GM18951 (cell line): ENCODE data around the gene MBD6.
"Not testable (repeated sequence)": the region's sequence is repeated elsewhere in the genome, so short reads cannot be mapped to it uniquely, and the experiment has no call there.

Source experiments
- POLR2A ChIP-seq: IDR thresholded peaks from 4 replicates; pipeline ENCODE4 v1.6.1; 2011; ENCODE audit warnings: mild to moderate bottlenecking; ENCODE audit not compliant: insufficient read length, insufficient read depth; ENCODE audit errors: extremely low read depth
- in situ Hi-C: fragments of 300-500 bp; cut with MboI; formaldehyde crosslinking; loops from one replicate; pipeline ENCODE4 v1.12.0; 2022; ENCODE audit warnings: low sequenced_read_pairs, mixed read lengths, inconsistent platforms; ENCODE audit not compliant: unreplicated experiment

The MBD6 gene

GRCh38 chr12:57481671-57482070 lies 41.0 kb upstream of the MBD6 start:
- in situ Hi-C loops, result no loop called here
- TF ChIP-seq POLR2A, result no peak

DNA sequence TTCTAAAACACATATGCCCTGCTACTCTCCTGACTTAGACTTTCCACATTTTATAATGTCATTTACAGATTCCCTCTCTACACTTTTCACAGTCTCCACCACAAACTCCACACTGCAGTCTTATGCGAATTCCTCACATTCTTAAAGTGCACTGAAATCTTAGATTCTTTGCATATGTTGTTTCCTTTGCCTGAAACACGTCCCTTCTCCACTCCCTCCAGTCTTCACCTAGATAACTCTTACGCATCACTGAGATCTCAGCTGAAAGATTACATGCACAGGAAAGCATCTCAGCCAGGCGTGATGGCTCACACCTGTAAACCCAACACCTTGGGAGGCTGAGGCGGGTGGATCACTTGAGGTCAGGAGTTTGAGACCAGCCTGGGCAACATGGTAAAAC lies 39.2 kb upstream of the MBD6 start:
- in situ Hi-C loops, result no loop called here
- no peak for TF ChIP-seq POLR2A

DNA sequence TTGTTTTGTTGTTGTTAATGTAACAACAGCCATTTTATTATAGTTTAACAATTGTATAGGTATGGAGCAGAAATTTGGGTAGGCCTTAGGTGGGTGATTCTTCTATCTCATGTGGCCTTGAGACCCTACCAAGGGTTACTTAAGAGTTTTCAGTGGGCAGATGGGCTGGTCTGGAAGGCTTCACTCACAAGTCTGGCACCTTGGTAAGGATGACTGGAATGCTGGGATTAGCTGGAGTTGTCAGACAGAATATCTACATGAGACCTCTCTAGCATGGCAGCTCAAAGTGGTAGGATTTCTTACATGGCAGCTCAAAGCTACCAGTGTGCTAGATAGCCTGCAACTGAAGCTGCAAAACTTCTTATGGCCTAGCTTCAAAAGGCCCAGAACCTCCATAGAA lies 36.9 kb upstream of the MBD6 start:
- in situ Hi-C loops, result no loop called here
- TF ChIP-seq POLR2A, result no peak

DNA sequence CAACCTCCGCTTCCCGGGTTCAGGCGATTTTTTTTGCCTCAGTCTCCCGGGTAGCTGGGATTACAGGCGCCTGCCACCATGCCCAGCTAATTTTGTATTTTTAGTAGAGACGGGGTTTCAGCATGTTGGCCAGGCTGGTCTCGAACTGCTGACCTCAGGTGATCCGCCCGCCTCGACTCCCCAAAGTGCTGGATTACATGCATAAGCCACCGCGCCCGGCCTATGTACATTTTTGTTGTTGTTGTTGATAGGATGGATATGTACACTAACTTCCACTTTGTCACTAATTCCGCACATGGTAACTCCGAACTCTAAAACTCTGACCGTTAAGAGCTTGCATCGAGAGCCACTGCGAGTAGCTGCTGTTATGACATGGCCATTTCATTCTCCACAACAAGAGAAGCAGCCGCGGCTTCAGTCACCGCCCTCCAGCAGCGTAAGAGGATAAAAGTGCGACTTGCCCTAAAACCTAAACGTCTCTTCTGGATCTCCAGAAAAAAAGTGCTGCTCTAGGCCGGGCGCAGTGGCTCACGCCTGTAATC lies 35.5 kb upstream of the MBD6 start:
- in situ Hi-C loops, result no loop called here
- TF ChIP-seq POLR2A, result no peak

- TF ChIP-seq POLR2A, result peak; percentile 86
- in situ Hi-C loops, result no loop called here
Measured at GRCh38 chr12:57487597-57488401, 34.8 kb upstream of the MBD6 start, which contains the start of gene MARS1. MARS1 (plus strand) TSS chr12:57488068; CDS start chr12:57488091, 23 bp downstream.

- in situ Hi-C loops, result no loop called here
- TF ChIP-seq POLR2A, result no peak
Measured at GRCh38 chr12:57488402-57489156, 34.0 kb upstream of the MBD6 start.

DNA sequence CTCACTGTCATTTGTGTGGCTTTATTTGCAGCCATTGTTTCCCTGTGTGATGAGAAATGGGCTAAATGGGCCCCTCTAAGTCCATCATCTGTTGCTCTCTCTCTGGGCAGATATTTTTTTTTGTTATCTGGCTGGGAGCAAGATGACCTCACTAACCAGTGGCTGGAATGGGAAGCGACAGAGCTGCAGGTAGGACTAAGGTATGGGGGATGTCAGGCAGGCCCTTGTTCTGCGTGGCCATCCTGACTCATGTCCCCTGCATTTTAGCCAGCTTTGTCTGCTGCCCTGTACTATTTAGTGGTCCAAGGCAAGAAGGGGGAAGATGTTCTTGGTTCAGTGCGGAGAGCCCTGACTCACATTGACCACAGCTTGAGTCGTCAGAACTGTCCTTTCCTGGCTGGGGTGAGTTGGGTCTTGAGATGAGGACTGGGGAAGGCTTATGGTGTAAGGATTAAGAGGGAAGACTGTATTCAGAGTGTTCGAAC lies 33.4 kb upstream of the MBD6 start:
- no peak for TF ChIP-seq POLR2A
- in situ Hi-C loops, result no loop called here

GRCh38 chr12:57490126-57490525 lies 32.5 kb upstream of the MBD6 start:
- TF ChIP-seq POLR2A, result no peak
- in situ Hi-C loops, result no loop called here

GRCh38 chr12:57491393-57492280 lies 31.0 kb upstream of the MBD6 start:
- in situ Hi-C loops, result no loop called here
- no peak for TF ChIP-seq POLR2A

- in situ Hi-C loops, result not testable (repeated sequence)
Measured at GRCh38 chr12:57495051-57495701, 27.4 kb upstream of the MBD6 start.

GRCh38 chr12:57496822-57497221 lies 25.8 kb upstream of the MBD6 start:
- in situ Hi-C loops, result no loop called here
- TF ChIP-seq POLR2A, result no peak
